Measurements from ENCODE around the gene PTH1R.

DNA sequence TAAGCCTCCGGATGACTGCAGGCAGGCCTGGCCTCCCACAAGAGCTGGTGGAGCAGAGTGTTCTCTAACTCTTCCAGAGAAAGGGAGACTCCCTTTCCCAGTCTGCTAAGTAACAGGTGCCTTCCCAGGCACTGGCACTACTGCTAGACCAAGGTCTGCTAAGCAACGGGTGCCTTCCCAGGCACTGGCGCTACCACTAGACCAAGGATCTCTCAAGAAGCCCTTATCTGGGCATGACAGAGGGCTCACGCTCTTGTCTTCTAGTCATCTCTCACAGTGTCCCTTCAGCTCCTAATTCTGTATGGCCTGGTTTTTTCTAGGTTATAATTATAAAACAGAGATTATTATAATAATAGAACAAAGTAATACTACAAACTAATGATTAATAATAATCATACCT, 42.0 kb upstream of the PTH1R start:
- TF ChIP-seq, protein P1, sequence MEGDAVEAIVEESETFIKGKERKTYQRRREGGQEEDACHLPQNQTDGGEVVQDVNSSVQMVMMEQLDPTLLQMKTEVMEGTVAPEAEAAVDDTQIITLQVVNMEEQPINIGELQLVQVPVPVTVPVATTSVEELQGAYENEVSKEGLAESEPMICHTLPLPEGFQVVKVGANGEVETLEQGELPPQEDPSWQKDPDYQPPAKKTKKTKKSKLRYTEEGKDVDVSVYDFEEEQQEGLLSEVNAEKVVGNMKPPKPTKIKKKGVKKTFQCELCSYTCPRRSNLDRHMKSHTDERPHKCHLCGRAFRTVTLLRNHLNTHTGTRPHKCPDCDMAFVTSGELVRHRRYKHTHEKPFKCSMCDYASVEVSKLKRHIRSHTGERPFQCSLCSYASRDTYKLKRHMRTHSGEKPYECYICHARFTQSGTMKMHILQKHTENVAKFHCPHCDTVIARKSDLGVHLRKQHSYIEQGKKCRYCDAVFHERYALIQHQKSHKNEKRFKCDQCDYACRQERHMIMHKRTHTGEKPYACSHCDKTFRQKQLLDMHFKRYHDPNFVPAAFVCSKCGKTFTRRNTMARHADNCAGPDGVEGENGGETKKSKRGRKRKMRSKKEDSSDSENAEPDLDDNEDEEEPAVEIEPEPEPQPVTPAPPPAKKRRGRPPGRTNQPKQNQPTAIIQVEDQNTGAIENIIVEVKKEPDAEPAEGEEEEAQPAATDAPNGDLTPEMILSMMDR (conservative IDR thresholded peaks at IDR 0.05 in 1 of 2, IDR thresholded peaks at IDR 0.05 in 1 of 2; ENCODE audit: low read depth in 1 of 2, low read length in 2 of 2) = no peak
- TF ChIP-seq EZH2 (IDR thresholded peaks at IDR 0.05; ENCODE audit: low read length, missing control alignments) = no peak
